ENCODE data around the gene RPLP2. TPM values are rescaled to one million over a fixed set of nuclear protein-coding genes. Genes with fewer than 3 reads are reported as not detected.

Gene RPLP2
- total RNA-seq, 1 experiment from 2014 or later: 2,582 TPM

GRCh38 chr11:776561-777287, 33.0 kb upstream of the RPLP2 start (continued):
- TF ChIP-seq TP53 (CRISPR knock-in tag; IDR thresholded peaks at IDR 0.05) (no peak), TCF7 (CRISPR knock-in tag; IDR thresholded peaks at IDR 0.05; ENCODE audit: low read depth) (no peak), SP1 (CRISPR knock-in tag; conservative IDR thresholded peaks at IDR 0.05) (no peak), PRDM15 (CRISPR knock-in tag; IDR thresholded peaks at IDR 0.05) (0 out of 2 replicates have a peak, but pooled peaks have one; percentile 23), ZNF396 (CRISPR knock-in tag; IDR thresholded peaks at IDR 0.05; ENCODE audit: borderline replicate concordance) (no peak), MYBL2 (CRISPR knock-in tag; IDR thresholded peaks at IDR 0.05) (no peak)
- TF ChIP-seq, protein P1, sequence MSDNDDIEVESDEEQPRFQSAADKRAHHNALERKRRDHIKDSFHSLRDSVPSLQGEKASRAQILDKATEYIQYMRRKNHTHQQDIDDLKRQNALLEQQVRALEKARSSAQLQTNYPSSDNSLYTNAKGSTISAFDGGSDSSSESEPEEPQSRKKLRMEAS (CRISPR knock-in tag; IDR thresholded peaks at IDR 0.05): peak; percentile 55; the same call in 1 of the 2 replicates
- TF ChIP-seq, protein P2, sequence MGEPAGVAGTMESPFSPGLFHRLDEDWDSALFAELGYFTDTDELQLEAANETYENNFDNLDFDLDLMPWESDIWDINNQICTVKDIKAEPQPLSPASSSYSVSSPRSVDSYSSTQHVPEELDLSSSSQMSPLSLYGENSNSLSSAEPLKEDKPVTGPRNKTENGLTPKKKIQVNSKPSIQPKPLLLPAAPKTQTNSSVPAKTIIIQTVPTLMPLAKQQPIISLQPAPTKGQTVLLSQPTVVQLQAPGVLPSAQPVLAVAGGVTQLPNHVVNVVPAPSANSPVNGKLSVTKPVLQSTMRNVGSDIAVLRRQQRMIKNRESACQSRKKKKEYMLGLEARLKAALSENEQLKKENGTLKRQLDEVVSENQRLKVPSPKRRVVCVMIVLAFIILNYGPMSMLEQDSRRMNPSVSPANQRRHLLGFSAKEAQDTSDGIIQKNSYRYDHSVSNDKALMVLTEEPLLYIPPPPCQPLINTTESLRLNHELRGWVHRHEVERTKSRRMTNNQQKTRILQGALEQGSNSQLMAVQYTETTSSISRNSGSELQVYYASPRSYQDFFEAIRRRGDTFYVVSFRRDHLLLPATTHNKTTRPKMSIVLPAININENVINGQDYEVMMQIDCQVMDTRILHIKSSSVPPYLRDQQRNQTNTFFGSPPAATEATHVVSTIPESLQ (CRISPR knock-in tag; IDR thresholded peaks at IDR 0.05): no peak

DNA sequence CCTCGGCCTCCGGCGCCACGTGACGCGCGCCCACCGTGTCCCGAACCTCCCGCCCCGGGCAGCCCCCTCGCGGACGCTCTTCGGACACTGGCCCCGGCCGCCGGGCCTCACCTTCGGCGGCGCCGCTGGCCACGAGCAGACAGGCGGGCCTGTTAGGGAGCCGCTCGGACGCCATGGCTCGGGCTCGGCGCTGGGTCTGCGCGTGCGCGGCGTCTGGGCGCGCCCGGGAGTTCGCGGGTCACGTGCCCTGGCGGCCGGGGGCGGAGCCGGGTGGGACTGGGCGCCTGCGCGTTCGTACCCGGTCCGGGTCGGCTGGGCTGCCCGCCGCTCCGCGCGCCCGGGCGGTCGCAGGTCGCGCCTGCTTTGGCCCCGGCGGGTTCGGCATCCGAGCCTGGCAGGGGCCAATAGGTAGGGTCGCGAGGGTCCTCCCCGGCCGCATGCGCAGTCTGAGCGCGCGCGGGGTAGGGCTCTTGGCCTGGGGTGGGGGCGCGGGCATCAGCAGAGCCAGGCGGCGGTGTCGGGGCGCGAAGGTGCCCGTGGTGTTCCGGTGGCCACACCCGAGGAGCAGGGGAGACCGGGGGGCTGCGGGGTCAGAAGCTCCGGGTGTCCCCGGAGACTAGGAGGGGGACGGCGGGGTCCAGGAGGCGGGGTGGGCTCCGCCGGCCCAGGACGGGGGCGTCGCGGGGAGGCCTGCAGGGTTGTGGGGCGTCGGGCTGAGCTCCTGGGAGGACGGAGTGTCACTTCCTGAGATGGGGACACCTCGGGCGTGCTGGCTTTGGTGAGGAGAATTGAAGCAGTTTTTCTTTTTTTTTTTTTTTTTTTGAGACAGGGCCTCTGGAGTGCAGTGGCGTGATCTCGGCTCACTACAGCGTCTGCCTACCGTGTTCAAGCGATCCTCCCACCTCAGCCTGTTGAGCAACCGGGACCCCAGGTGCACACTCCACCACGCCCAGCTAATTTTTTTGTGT, 32.2 kb upstream of the RPLP2 start, which contains the start of gene GATD1:
Gene GATD1, minus strand, starts transcription at position 200 of the 968 bp plus-strand sequence. Its CDS starts 25 bp downstream, at position 175.
- CTCF ChIA-PET: interaction anchor here (0.7 to 2.3 kb wide), 14 partner anchors 9 to 169 kb away, joined by 3 to 12 read pairs (median 4); partner anchors contain the start of genes CEND1, PNPLA2, TALDO1 and TMEM80
- peak; percentile 80 for TF ChIP-seq CREM (CRISPR knock-in tag; IDR thresholded peaks at IDR 0.05)
- no peak for TF ChIP-seq ZNF423 (CRISPR knock-in tag; IDR thresholded peaks at IDR 0.05)
- no peak for TF ChIP-seq GTF2I (CRISPR knock-in tag; conservative IDR thresholded peaks at IDR 0.05)
- TF ChIP-seq, protein P3, sequence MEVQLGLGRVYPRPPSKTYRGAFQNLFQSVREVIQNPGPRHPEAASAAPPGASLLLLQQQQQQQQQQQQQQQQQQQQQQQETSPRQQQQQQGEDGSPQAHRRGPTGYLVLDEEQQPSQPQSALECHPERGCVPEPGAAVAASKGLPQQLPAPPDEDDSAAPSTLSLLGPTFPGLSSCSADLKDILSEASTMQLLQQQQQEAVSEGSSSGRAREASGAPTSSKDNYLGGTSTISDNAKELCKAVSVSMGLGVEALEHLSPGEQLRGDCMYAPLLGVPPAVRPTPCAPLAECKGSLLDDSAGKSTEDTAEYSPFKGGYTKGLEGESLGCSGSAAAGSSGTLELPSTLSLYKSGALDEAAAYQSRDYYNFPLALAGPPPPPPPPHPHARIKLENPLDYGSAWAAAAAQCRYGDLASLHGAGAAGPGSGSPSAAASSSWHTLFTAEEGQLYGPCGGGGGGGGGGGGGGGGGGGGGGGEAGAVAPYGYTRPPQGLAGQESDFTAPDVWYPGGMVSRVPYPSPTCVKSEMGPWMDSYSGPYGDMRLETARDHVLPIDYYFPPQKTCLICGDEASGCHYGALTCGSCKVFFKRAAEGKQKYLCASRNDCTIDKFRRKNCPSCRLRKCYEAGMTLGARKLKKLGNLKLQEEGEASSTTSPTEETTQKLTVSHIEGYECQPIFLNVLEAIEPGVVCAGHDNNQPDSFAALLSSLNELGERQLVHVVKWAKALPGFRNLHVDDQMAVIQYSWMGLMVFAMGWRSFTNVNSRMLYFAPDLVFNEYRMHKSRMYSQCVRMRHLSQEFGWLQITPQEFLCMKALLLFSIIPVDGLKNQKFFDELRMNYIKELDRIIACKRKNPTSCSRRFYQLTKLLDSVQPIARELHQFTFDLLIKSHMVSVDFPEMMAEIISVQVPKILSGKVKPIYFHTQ (CRISPR knock-in tag; IDR thresholded peaks at IDR 0.05): no peak
- TF ChIP-seq RELA (CRISPR knock-in tag; IDR thresholded peaks at IDR 0.05; ENCODE audit: borderline replicate concordance): peak; percentile 34; the same call in 1 of the 2 replicates
- TF ChIP-seq GRHL2 (CRISPR knock-in tag; IDR thresholded peaks at IDR 0.05; ENCODE audit: insufficient replicate concordance, severe bottlenecking): no peak
- peak; percentile 4; the same call in 1 of the 2 replicates for TF ChIP-seq GABPB1 (CRISPR knock-in tag; IDR thresholded peaks at IDR 0.05)
- TF ChIP-seq ELF4 (CRISPR knock-in tag; IDR thresholded peaks at IDR 0.05; ENCODE audit: low read depth): peak; percentile 51; the same call in 1 of the 2 replicates
- no peak for TF ChIP-seq ZNF416 (CRISPR knock-in tag; IDR thresholded peaks at IDR 0.05)
- no peak for TF ChIP-seq SMAD3 (CRISPR knock-in tag; IDR thresholded peaks at IDR 0.05; ENCODE audit: borderline replicate concordance)
- TF ChIP-seq ZNF317 (CRISPR knock-in tag; IDR thresholded peaks at IDR 0.05; ENCODE audit: borderline replicate concordance, low read depth): no peak
- TF ChIP-seq, protein P4, sequence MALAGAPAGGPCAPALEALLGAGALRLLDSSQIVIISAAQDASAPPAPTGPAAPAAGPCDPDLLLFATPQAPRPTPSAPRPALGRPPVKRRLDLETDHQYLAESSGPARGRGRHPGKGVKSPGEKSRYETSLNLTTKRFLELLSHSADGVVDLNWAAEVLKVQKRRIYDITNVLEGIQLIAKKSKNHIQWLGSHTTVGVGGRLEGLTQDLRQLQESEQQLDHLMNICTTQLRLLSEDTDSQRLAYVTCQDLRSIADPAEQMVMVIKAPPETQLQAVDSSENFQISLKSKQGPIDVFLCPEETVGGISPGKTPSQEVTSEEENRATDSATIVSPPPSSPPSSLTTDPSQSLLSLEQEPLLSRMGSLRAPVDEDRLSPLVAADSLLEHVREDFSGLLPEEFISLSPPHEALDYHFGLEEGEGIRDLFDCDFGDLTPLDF (CRISPR knock-in tag; IDR thresholded peaks at IDR 0.05): no peak
- no peak for TF ChIP-seq TEAD4 (CRISPR knock-in tag; IDR thresholded peaks at IDR 0.05)
- no peak for TF ChIP-seq KAT7 (CRISPR knock-in tag; IDR thresholded peaks at IDR 0.05; ENCODE audit: borderline replicate concordance)
- no peak for TF ChIP-seq FOXJ3 (CRISPR knock-in tag; IDR thresholded peaks at IDR 0.05; ENCODE audit: borderline replicate concordance)

More for the DNA sequence above, 32.2 kb upstream of the RPLP2 start, which contains the start of gene GATD1:
- Mint-ChIP-seq H3K9me3 (no peaks in the 10 kb centered on the region), H3K27me3 (ENCODE audit: low read depth) (no peaks in the 10 kb centered on the region), H3K4me3 (peak within 1 kb of the TSS; percentile 88), H3K36me3 (peaks cover 9% of the 10 kb centered on the region; the same call in 1 of the 2 replicates), H3K27ac (peak within 1 kb of the TSS; percentile 83), H3K4me1 (peaks cover 25% of the 10 kb centered on the region)
- ATAC-seq (peak; percentile 71), DNase-seq (ENCODE audit: low spot score) (peak; percentile 94)
- POLR2A ChIA-PET: interaction anchor here (0.6 to 2.3 kb wide), 8 partner anchors 14 to 145 kb away, joined by 3 to 10 read pairs (median 4); partner anchors contain the start of genes PIDD1 and TALDO1
